Activated CD4-positive, alpha-beta T cell treated with anti-CD3 and anti-CD28 coated beads, Interleukin-2, Interleukin-4, amounts not matched to agents 100 ng/mL and 50 ng/mL, durations not matched to agents 16 hours and 8 hours (primary cell): Measurements from ENCODE around the gene BOD1L2.

Experiments
- DNase-seq: peaks from one replicate; pipeline ENCODE4 v3.0.0-alpha.2; 2020; ENCODE audit warnings: low spot score

BOD1L2 gene

GRCh38 chr18:57150828-57151227 is 3.9 kb downstream of the BOD1L2 start:
- DNase-seq: no peak

GRCh38 chr18:57154191-57154830 is 7.4 kb downstream of the BOD1L2 start:
- DNase-seq: no peak

- no peak for DNase-seq
Observed at GRCh38 chr18:57164401-57164800, 17.5 kb downstream of the BOD1L2 start.

GRCh38 chr18:57167617-57168308 is 20.9 kb downstream of the BOD1L2 start:
- no peak for DNase-seq

GRCh38 chr18:57171026-57171425 is 24.1 kb downstream of the BOD1L2 start:
- DNase-seq: no peak

GRCh38 chr18:57175532-57175931 is 28.6 kb downstream of the BOD1L2 start:
- no peak for DNase-seq

- no peak for DNase-seq
Observed at GRCh38 chr18:57185434-57185833, 38.5 kb downstream of the BOD1L2 start.

- DNase-seq: no peak
Observed at GRCh38 chr18:57188851-57189557, 42.1 kb downstream of the BOD1L2 start.

- DNase-seq: no peak
Observed at GRCh38 chr18:57190026-57190425, 43.1 kb downstream of the BOD1L2 start.

- no peak for DNase-seq
Observed at GRCh38 chr18:57194070-57194469, 47.2 kb downstream of the BOD1L2 start.

- no peak for DNase-seq
Observed at GRCh38 chr18:57194622-57195021, 47.7 kb downstream of the BOD1L2 start.

- DNase-seq: no peak
Observed at GRCh38 chr18:57195341-57195740, 48.5 kb downstream of the BOD1L2 start.

- no peak for DNase-seq
Observed at GRCh38 chr18:57197261-57197660, 50.4 kb downstream of the BOD1L2 start.

- DNase-seq: no peak
Observed at GRCh38 chr18:57198073-57198472, 51.2 kb downstream of the BOD1L2 start.
